Measurements from ENCODE around the gene CLSTN3.

CLSTN3 gene

GRCh38 chr12:7125632-7126227 lies 4.4 kb upstream of the CLSTN3 start:
- DNase-seq (ENCODE audit: low spot score), result no peak

GRCh38 chr12:7127916-7128626 lies 2.1 kb upstream of the CLSTN3 start:
- no peak for DNase-seq (ENCODE audit: low spot score)

- DNase-seq (ENCODE audit: low spot score), result no peak
Observed at GRCh38 chr12:7128681-7129286, 1.4 kb upstream of the CLSTN3 start, which contains the start of gene RBP5. Gene RBP5 (minus strand): TSS chr12:7128889. CDS start chr12:7128775, 114 bp downstream.

- DNase-seq (ENCODE audit: low spot score), result no peak
Observed at GRCh38 chr12:7129287-7129871, 792 bp upstream of the CLSTN3 start.

GRCh38 chr12:7130701-7131501 lies 730 bp downstream of the CLSTN3 start:
- DNase-seq (ENCODE audit: low spot score), result peak; percentile 32

GRCh38 chr12:7131502-7131866 lies 1.3 kb downstream of the CLSTN3 start:
- DNase-seq (ENCODE audit: low spot score), result no peak

GRCh38 chr12:7134396-7135166 lies 4.4 kb downstream of the CLSTN3 start:
- DNase-seq (ENCODE audit: low spot score), result no peak

GRCh38 chr12:7136071-7136470 lies 5.9 kb downstream of the CLSTN3 start:
- DNase-seq (ENCODE audit: low spot score), result no peak

- DNase-seq (ENCODE audit: low spot score), result no peak
Observed at GRCh38 chr12:7136676-7137075, 6.5 kb downstream of the CLSTN3 start.

GRCh38 chr12:7137908-7138307 lies 7.7 kb downstream of the CLSTN3 start:
- no peak for DNase-seq (ENCODE audit: low spot score)

- no peak for DNase-seq (ENCODE audit: low spot score)
Observed at GRCh38 chr12:7139200-7139599, 9.0 kb downstream of the CLSTN3 start.

GRCh38 chr12:7141351-7142005 lies 11.3 kb downstream of the CLSTN3 start:
- DNase-seq (ENCODE audit: low spot score), result no peak

- DNase-seq (ENCODE audit: low spot score), result peak; percentile 71
Observed at GRCh38 chr12:7142056-7142644, 12.0 kb downstream of the CLSTN3 start.

- DNase-seq (ENCODE audit: low spot score), result no peak
Observed at GRCh38 chr12:7142809-7143465, 12.8 kb downstream of the CLSTN3 start.

GRCh38 chr12:7143564-7143963 lies 13.4 kb downstream of the CLSTN3 start:
- DNase-seq (ENCODE audit: low spot score), result no peak

GRCh38 chr12:7144414-7145120 lies 14.4 kb downstream of the CLSTN3 start:
- DNase-seq (ENCODE audit: low spot score), result peak; percentile 48

GRCh38 chr12:7145671-7146070 lies 15.5 kb downstream of the CLSTN3 start:
- DNase-seq (ENCODE audit: low spot score), result no peak

- DNase-seq (ENCODE audit: low spot score), result no peak
Observed at GRCh38 chr12:7146228-7146627, 16.1 kb downstream of the CLSTN3 start.

- DNase-seq (ENCODE audit: low spot score), result no peak
Observed at GRCh38 chr12:7146906-7147305, 16.7 kb downstream of the CLSTN3 start.

All from COLO829 (cell line).